ENCODE data around the gene C20orf202. TPM values are rescaled to one million over a fixed set of nuclear protein-coding genes. Genes with fewer than 3 reads are reported as not detected.

The C20orf202 gene
- total and polyA plus RNA-seq, 2 experiments from 2014 or later, result not detected

GRCh38 chr20:1240549-1240948 is 37.3 kb downstream of the C20orf202 start:
- no peak overlapping the region for H3K4me3 Mint-ChIP-seq
- H3K4me1 Mint-ChIP-seq, result peaks cover under 1% of the 10 kb centered on the region; the same call in 2 of the 3 replicates
- Histone ChIP-seq H4K20me1 (replicated peaks; ENCODE audit: insufficient read depth) (no peaks in the 10 kb centered on the region), H3K4me3 (no peak overlapping the region), H3K36me3 (ENCODE audit: insufficient read depth) (no peaks in the 10 kb centered on the region), H3K79me2 (replicated peaks; ENCODE audit: insufficient read depth) (no peaks in the 10 kb centered on the region), H3K27me3 (ENCODE audit: insufficient read depth) (no peaks in the 10 kb centered on the region), H2AFZ (no peak overlapping the region), H3K27ac (ENCODE audit: low read depth) (no peak overlapping the region), H3K4me1 (ENCODE audit: insufficient read depth) (no peaks in the 10 kb centered on the region), H3F3A (replicated peaks; ENCODE audit: low read depth) (no peaks in the 10 kb centered on the region), H3K4me2 (no peak overlapping the region), H3K9me2 (ENCODE audit: insufficient read depth) (no peaks in the 10 kb centered on the region)
- ATAC-seq, result no peak; the same call in 2 of the 3 replicates
- no peak overlapping the region for H3K27ac Mint-ChIP-seq
- no peaks in the 10 kb centered on the region for H3K36me3 Mint-ChIP-seq (ENCODE audit: low read depth)
- H3K27me3 Mint-ChIP-seq (ENCODE audit: insufficient read depth, low read depth, poor library complexity), result no peaks in the 10 kb centered on the region
- TF ChIP-seq CREB1 (CRISPR knock-in tag; IDR thresholded peaks at IDR 0.05; ENCODE audit: low read depth), result no peak
- no peak for TF ChIP-seq ETS1 (IDR thresholded peaks at IDR 0.05)
- no peak for TF ChIP-seq STAT1 (IDR thresholded peaks at IDR 0.05; ENCODE audit: unreplicated experiment)
- TF ChIP-seq ZNF114 (CRISPR knock-in tag; IDR thresholded peaks at IDR 0.05), result no peak
- TF ChIP-seq EZH2 (IDR thresholded peaks at IDR 0.05; ENCODE audit: low read depth, unreplicated experiment), result no peak
- TF ChIP-seq NANOG (IDR thresholded peaks at IDR 0.05; ENCODE audit: borderline replicate concordance), result no peak
- no peak for TF ChIP-seq ZNF331 (CRISPR knock-in tag; IDR thresholded peaks at IDR 0.05; ENCODE audit: low read depth)
- no peak for DNase-seq (ENCODE audit: low spot score)
- no peaks in the 10 kb centered on the region for H3K9me3 Mint-ChIP-seq

GRCh38 chr20:1241456-1241855 is 38.2 kb downstream of the C20orf202 start:
- Histone ChIP-seq H2AFZ (no peak overlapping the region), H3K4me1 (ENCODE audit: insufficient read depth) (no peaks in the 10 kb centered on the region), H3K9me2 (ENCODE audit: insufficient read depth) (no peaks in the 10 kb centered on the region), H4K20me1 (replicated peaks; ENCODE audit: insufficient read depth) (no peaks in the 10 kb centered on the region), H3K27me3 (ENCODE audit: insufficient read depth) (no peaks in the 10 kb centered on the region), H3K79me2 (replicated peaks; ENCODE audit: insufficient read depth) (no peaks in the 10 kb centered on the region), H3K36me3 (ENCODE audit: insufficient read depth) (no peaks in the 10 kb centered on the region), H3K4me3 (no peak overlapping the region), H3K27ac (ENCODE audit: low read depth) (no peak overlapping the region), H3K4me2 (no peak overlapping the region), H3F3A (replicated peaks; ENCODE audit: low read depth) (no peaks in the 10 kb centered on the region)
- Mint-ChIP-seq H3K27ac (no peak overlapping the region), H3K36me3 (ENCODE audit: low read depth) (no peaks in the 10 kb centered on the region), H3K9me3 (no peaks in the 10 kb centered on the region), H3K4me1 (peaks cover 5% of the 10 kb centered on the region; the same call in 2 of the 3 replicates), H3K4me3 (no peak overlapping the region), H3K27me3 (ENCODE audit: insufficient read depth, low read depth, poor library complexity) (no peaks in the 10 kb centered on the region)
- TF ChIP-seq ZNF462 (CRISPR knock-in tag; IDR thresholded peaks at IDR 0.05), result no peak
- DNase-seq (ENCODE audit: low spot score) (no peak), ATAC-seq (no peak)
